ENCODE results near the gene COPZ1.
A peak's percentile ranks its signal among the peaks of the same experiment; 100 is the strongest.
"Not testable (repeated sequence)": the region's sequence is repeated elsewhere in the genome, so short reads cannot be mapped to it uniquely, and the experiment has no call there.

The COPZ1 gene

DNA sequence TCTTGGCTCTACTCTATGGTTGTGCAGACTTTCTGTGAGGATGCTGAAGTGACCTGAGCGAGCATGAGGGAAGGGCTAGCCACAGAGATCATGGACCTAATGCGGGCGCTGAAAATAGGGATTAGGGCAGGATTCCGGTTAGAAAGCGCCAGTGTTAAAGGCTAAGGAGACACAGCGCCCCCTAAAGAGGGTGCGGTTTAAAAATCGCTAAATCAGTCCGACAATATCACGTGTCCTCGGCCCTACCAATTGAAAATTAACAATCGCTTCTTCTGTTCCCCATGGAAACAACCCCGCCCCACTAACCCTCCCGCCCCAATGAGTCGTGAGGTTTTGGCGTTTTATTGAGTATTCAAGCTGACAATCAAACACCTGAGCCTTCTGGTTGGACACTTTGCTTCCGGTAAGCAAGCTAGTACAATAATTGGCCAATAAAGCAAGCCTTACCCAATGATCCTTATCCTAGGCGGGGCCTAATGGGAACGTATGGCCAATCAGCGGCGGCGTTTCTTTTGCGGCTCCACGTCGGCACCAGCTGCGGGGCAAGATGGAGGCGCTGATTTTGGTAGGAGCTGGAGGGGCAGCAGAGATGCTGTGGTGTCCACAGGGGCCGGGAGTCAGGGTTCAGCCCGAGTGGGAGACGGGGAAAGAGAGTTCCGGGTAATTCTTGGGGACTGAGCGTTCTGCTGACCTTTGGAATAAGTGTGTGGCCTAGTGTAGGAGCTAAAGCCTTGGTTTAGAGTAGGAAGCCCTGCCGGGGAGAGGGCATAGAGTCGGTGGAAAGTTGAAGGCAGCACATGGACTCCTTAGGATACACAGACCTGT lies at the start of gene COPZ1:
TSS of gene COPZ1 (plus strand) at position 515 of the 825 bp plus-strand sequence. CDS start at position 548, 33 bp downstream.
- peak; percentile 92 for DNase-seq

DNA sequence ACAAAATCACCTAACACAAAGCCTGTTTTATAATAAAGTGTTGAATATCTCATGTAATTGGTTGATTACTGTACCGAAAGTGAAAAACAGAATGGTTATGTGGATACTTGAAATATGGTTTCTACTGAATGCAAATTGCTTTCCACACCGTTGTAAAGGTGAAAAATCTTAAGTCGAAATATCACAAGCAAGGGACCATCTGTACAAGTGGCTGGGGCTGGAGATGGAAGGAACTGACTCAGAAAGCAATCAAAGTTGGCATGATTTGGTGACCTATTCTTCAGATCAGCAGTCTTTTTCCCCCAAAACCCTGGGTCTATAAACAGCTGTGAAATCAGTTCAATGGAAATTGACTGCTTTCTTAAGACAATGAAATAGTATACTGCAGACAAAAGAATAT lies 48.6 kb upstream of the COPZ1 start:
- no peak for DNase-seq

GRCh38 chr12:54277823-54278276 lies 47.1 kb upstream of the COPZ1 start:
- no peak for DNase-seq

- DNase-seq: no peak
These were observed 45.7 kb upstream of the COPZ1 start for GRCh38 chr12:54279227-54279631.

- DNase-seq: peak; percentile 99
These were observed 45.1 kb upstream of the COPZ1 start, which contains the start of gene CBX5 for GRCh38 chr12:54279632-54280467. Gene CBX5 (minus strand): TSS chr12:54280122. CDS start chr12:54257650, 22,472 bp downstream.

GRCh38 chr12:54280468-54281260 lies 44.3 kb upstream of the COPZ1 start, which contains the start of gene HNRNPA1:
Gene HNRNPA1 (plus strand): TSS chr12:54280726. CDS start chr12:54280808, 82 bp downstream.
- peak; percentile 90 for DNase-seq

DNA sequence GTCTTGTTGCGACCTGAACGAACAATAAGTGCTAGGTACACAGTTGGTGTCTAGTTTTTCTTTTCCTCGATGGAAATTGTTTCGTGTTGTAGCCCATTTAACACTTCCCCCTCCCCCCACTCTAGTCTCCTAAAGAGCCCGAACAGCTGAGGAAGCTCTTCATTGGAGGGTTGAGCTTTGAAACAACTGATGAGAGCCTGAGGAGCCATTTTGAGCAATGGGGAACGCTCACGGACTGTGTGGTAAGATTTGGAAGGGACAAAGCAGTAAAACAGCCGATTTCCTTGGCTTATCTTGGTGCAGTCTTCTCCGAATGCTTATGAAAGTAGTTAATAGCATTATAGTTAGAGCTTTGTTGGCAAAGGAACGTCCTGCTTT lies 43.7 kb upstream of the COPZ1 start:
- not testable (repeated sequence) for DNase-seq

DNA sequence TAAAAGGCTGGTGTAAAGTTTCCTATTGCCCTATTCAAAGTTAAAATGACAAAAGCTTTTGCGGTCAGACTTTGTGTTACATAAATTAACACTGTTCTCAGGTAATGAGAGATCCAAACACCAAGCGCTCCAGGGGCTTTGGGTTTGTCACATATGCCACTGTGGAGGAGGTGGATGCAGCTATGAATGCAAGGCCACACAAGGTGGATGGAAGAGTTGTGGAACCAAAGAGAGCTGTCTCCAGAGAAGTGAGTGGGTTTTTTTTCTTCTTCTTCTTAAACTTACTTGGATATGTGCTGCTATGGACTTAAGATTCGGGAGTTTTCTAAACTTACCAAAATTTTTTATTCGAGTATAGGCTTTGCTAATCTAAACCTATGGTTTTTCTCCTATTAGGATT lies 43.2 kb upstream of the COPZ1 start:
- not testable (repeated sequence) for DNase-seq

DNA sequence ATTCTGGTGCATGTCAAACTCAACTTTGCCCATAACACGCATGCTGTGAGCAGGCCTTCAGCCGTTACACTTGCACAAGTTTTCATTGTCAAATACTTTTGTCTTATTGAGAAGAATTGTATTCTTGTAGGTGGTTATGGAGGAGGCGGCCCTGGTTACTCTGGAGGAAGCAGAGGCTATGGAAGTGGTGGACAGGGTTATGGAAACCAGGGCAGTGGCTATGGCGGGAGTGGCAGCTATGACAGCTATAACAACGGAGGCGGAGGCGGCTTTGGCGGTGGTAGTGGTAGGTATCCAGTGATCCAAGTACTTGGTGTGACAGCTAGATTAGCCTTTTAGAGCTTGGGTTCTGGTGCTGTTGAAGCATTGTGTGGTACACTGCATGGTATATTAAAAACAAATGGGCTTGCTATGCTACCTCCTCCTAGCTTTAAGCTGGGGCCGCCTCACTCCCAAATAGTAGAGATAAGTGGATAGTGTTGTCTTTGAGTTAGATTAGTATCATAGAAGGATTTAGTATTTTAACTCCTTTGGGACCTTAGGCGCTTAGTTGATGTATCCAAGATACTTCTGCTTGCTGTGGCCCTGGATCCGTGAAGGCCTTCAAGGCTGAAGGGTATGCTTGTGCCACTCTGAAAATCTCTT lies 41.9 kb upstream of the COPZ1 start:
- peak; percentile 75 for DNase-seq

- not testable (repeated sequence) for DNase-seq
These were observed 40.7 kb upstream of the COPZ1 start for GRCh38 chr12:54284070-54284780.

DNA sequence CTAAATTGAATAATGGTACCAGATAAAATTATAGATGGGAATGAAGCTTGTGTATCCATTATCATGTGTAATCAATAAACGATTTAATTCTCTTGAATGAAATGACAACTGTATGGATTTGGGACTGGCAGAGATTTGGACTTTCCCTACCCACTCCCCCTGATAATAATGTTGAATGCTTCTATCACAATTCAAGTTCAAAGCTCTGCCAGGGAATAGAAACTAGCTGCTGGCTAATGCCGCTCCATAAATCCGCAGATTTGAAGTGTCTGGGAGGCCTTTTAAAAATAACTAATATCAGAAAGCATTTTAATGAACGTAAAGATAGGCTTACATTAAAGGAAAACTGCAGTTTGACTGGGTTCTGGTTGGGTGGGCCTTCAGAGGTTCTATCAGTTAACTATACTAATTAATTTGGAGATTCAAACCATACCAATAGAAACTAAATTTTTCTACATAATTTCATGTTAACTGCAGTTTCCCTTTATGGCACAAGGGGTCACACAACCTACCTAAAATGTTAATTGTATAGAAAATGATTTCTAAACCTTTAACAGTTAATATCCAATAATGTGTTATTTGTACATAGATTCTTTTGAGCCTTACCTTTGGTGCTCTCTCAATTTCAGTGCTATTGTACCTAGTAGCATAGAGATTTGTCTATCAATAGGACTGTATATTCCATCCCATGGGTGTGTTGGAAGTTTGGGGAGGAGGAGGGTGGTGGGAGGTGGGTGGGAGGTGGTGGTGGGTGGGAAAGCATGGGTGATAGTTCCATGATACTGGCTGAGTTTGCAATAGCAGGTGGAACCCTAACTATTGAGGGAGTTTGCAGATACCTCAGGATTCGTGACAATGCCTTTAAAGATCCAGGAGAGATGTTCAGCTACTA lies 39.5 kb upstream of the COPZ1 start:
- no peak for DNase-seq

GRCh38 chr12:54286042-54287030 lies 38.6 kb upstream of the COPZ1 start:
- peak; percentile 76 for DNase-seq

DNA sequence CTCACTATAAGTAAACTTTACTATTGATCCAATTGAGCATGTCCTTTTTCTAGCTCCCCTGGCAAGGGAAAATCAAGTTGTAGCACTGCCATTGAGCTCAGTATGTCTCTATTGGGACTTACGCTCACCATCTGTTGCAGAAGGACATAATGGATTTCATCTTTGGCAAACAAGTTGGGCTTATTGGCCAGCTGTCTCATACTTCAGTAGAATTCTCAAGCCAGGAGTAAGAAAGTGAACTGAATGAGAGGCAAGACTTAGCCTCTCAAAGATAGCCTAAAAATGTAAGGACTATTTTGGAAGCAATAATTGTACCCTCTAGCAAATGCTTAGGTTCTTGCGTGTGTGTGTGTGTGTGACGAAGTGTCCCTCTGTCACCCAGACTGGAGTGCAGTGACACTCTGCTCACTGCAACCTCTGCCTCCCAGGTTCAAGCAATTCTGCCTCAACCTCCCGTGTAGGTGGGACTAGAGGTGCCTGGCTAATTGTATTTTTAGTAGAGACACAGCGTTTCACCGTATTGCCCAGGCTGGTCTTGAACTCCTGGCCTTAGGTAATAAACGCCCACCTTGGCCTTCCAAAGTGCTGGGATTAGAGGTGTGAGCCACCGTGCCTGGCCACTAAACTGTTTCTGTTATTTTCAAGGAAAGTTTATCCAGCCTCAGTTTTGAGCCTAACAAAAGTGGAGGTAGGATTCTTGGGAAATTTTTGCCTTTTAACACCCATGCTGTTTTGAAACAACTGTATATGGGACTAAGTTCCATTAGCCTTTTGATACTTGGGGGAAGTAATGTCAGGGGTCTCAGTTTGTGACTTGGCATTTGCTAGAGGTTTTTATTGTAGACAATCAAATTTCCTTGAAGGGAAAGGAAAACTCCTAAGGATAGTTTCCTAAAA lies 37.4 kb upstream of the COPZ1 start:
- peak; percentile 75 for DNase-seq

GRCh38 chr12:54292083-54292930 lies 32.6 kb upstream of the COPZ1 start:
- no peak for DNase-seq

DNA sequence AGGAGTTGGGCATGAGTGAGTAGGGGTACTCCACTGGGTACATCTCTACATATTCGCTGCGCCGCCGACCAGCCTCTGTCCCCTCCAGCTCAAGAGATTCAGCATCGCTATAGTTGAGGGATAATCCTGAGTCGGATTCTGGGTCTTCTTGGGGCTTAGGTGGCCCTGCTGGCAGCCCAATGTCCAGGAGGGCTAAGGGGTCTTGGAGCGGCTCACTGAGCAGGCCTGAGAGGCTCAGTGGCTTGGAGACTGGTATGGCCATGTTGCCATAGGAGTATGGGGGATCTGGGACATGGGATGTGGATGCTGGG lies 32.0 kb upstream of the COPZ1 start:
- no peak for DNase-seq

GRCh38 chr12:54294152-54294952 lies 30.6 kb upstream of the COPZ1 start:
- DNase-seq: peak; percentile 84

Measured in activated CD8-positive, alpha-beta memory T cell treated with anti-CD3 and anti-CD28 coated beads, Interleukin-2, amount 50 U/mL, for 48 hours (primary cell).